ENCODE results near the gene SGCA. TPM values are rescaled to one million over a fixed set of nuclear protein-coding genes. Genes with fewer than 3 reads are reported as not detected.

Gene SGCA
- polyA plus RNA-seq, 1 donor from 2014 or later, result 0.43 TPM

DNA sequence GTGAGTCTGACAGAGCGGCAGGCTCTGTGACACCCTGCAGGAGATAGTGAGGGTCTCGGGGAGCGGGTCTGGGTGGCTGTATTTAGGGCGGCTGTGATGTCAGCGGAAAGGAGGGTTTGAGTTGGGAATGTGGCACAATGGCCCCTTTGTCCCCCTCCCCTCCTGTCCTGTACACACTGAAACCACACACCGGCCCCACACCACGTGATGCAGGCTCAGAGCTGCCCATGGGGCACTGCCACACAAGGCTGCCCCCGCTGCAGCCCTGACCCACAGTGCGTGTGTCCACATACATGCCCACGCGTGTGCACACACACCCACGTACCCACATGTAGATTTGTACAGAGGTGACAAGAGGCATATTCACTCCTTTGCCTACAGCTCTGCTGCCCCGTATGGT lies 15.3 kb downstream of the SGCA start:
- no peaks in the 10 kb centered on the region for H3K27me3 ChIP-seq (ENCODE audit: insufficient read depth, low read depth, low read length)
- no peak overlapping the region for H3K4me2 ChIP-seq (ENCODE audit: low read length)
- H3K27ac ChIP-seq (ENCODE audit: low read length), result no peak overlapping the region
- H3K9me2 ChIP-seq (ENCODE audit: insufficient read depth, low read length), result no peaks in the 10 kb centered on the region
- no peaks in the 10 kb centered on the region for H3K79me2 ChIP-seq (replicated peaks; ENCODE audit: insufficient read depth, low read length)
- no peaks in the 10 kb centered on the region for H4K20me1 ChIP-seq (ENCODE audit: insufficient read depth)
- TF ChIP-seq POLR2AphosphoS5 (IDR thresholded peaks at IDR 0.05) (no peak), EP300 (conservative IDR thresholded peaks at IDR 0.05; ENCODE audit: poor library complexity, severe bottlenecking) (no peak), SMC3 (conservative IDR thresholded peaks at IDR 0.05; ENCODE audit: poor library complexity) (no peak), REST (IDR thresholded peaks at IDR 0.05; ENCODE audit: borderline replicate concordance) (no peak)
- no peaks in the 10 kb centered on the region for H3K36me3 ChIP-seq (ENCODE audit: insufficient read depth, low read length)
- H3K9ac ChIP-seq (ENCODE audit: low read length), result no peak overlapping the region
- H3K4me3 ChIP-seq (ENCODE audit: low read length), result no peak overlapping the region
- no peaks in the 10 kb centered on the region for H3K9me3 ChIP-seq (ENCODE audit: low read length)
- H2AFZ ChIP-seq (ENCODE audit: low read depth, low read length), result no peak overlapping the region
- no peaks in the 10 kb centered on the region for H3F3A ChIP-seq (ENCODE audit: insufficient read depth, low read length, poor library complexity, severe bottlenecking)

- Histone ChIP-seq H2AFZ (ENCODE audit: low read depth, low read length) (no peak overlapping the region), H3K36me3 (ENCODE audit: insufficient read depth, low read length) (no peaks in the 10 kb centered on the region), H3K9me3 (ENCODE audit: low read length) (no peaks in the 10 kb centered on the region), H3K4me2 (ENCODE audit: low read length) (no peak overlapping the region), H3K9me2 (ENCODE audit: insufficient read depth, low read length) (no peaks in the 10 kb centered on the region), H3K4me3 (ENCODE audit: low read length) (no peak overlapping the region), H3K79me2 (replicated peaks; ENCODE audit: insufficient read depth, low read length) (no peaks in the 10 kb centered on the region), H3F3A (ENCODE audit: insufficient read depth, low read length, poor library complexity, severe bottlenecking) (no peaks in the 10 kb centered on the region), H3K27ac (ENCODE audit: low read length) (no peak overlapping the region), H4K20me1 (ENCODE audit: insufficient read depth) (no peaks in the 10 kb centered on the region), H3K27me3 (ENCODE audit: insufficient read depth, low read depth, low read length) (no peaks in the 10 kb centered on the region), H3K9ac (ENCODE audit: low read length) (no peak overlapping the region)
- TF ChIP-seq TAF1 (IDR thresholded peaks at IDR 0.05; ENCODE audit: low read depth), result no peak
- no peak for TF ChIP-seq EP300 (conservative IDR thresholded peaks at IDR 0.05; ENCODE audit: poor library complexity, severe bottlenecking)
- TF ChIP-seq RAD21 (conservative IDR thresholded peaks at IDR 0.05), result no peak
- TF ChIP-seq POLR2AphosphoS5 (IDR thresholded peaks at IDR 0.05), result no peak
- TF ChIP-seq REST (IDR thresholded peaks at IDR 0.05; ENCODE audit: borderline replicate concordance), result no peak
- TF ChIP-seq MXI1 (conservative IDR thresholded peaks at IDR 0.05; ENCODE audit: poor library complexity, severe bottlenecking), result no peak
- TF ChIP-seq CTCF (IDR thresholded peaks at IDR 0.05; ENCODE audit: poor library complexity, severe bottlenecking), result no peak
- no peak for TF ChIP-seq EZH2 (IDR thresholded peaks at IDR 0.05; ENCODE audit: borderline replicate concordance, insufficient read depth, low read length, poor library complexity, severe bottlenecking)
- no peak for TF ChIP-seq SMC3 (conservative IDR thresholded peaks at IDR 0.05; ENCODE audit: poor library complexity)
Measured at GRCh38 chr17:50181591-50182560, 16.1 kb downstream of the SGCA start.
